GM18511 (cell line): ENCODE data around the gene LYPD1.

Experiments used
- ATAC-seq: cut with Tn5 transposase; IDR thresholded peaks from one replicate; pipeline ENCODE4 v1.9.1; 2021; ENCODE audit warnings: mild to moderate bottlenecking, moderate library complexity; ENCODE audit not compliant: unreplicated experiment

Gene LYPD1

GRCh38 chr2:132638313-132639040 is 31.5 kb downstream of the LYPD1 start:
- no peak for ATAC-seq

DNA sequence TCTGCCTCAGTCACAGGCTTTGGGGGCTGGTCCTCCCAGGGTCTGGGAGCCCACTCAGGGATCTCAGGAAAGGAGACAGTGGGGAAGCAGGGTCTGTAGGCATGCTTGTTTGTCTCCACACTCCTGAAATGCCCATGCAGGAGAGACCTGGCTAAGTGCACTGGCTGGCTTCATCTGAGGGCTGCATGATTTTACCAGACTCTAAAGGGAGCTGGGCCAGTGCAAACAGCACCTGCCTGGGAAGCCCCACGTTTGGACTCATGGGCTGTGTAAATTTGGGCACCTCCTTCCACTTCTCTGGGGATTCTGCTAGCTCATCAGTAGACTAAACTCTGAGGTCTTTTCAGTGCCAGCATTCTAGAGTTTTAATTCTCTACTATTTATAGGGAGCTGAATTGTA is 33.7 kb downstream of the LYPD1 start:
- ATAC-seq: no peak

DNA sequence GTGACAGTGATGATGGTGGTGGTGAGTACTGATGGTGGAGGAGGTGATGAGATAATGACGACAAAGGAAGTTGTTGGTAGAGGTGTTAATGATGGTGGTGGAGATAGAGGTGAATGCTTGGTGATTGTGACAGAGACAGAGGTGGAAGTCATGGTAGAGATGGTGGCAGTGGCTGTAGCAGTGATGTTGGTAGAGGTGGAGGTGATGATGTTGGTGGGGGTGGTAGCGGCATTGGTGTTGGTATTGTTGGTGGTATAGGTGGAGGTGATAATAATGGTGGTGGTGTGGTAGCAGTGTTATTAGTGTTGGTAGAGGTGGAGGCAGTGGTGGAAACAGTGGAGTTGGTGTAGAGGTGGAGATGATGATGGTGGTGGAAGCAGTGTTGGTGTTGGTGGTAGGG is 36.4 kb downstream of the LYPD1 start:
- no peak for ATAC-seq

DNA sequence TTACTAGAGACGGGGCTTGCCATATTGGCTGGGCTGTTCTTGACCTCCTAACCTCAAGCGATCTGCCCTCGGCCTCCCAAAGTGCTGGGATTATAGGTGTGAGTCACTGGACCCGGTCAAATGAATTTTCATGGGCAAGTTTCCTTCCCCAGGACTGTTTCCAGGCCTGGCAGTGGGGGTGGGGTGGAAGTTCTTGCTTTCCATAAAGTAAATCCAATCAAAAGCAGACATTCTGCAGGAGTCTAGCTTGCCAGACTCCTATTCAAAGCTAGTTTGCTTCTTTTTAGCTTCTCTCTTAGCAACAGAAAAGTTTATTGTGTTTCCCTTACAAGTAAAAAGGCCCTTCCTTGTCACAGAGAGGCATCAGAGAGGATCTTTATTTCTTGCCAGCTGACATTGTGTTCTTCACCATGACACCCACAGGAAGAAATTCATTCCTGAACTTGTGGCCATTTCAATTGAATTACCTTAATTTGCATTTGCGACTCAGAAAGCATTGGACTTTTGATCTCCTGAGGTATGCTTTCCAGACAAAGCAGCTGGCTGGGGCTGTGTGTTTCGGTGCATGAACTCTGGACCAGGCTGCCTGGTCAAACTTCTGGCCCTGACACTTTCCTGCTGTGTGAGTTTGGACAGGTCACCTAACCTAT is 37.9 kb downstream of the LYPD1 start:
- no peak for ATAC-seq

- no peak for ATAC-seq
Observed at GRCh38 chr2:132627536-132627935, 42.5 kb downstream of the LYPD1 start.

DNA sequence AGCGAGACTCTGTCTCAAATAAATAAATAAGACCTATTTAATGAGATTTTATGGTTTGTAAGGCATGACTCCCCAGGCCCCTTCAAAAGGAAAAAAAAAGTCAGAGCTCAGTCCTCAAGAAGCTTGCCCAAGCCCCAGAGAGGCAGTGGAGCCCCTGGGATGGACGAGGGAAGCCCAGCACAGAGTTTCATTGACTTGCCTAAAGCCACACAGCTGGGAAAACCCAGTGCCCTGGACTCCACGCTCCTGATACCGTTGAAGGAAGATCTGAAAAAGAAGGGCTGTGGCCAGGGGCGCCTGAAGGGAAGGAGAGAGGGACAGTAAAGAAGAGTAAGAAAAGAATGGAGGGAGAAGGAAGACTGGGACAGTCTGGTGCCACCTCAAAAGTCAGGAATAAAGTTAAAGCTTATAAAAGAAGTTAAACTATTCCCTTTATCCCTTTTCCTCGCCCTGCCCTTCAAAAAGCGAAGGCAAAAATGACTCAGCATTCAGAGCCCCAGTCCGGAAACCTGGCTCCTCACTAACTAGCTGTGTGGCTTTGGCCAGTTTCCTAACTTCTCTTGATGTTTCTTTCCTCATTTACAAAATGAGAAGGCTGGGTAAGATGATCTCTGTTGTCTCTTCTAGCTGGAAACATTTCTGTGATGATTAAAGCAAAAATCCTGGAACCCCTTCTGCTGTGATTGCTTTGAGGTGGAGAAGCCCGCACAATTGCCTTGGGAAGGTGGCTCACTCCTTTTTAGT is 46.7 kb downstream of the LYPD1 start:
- no peak for ATAC-seq

DNA sequence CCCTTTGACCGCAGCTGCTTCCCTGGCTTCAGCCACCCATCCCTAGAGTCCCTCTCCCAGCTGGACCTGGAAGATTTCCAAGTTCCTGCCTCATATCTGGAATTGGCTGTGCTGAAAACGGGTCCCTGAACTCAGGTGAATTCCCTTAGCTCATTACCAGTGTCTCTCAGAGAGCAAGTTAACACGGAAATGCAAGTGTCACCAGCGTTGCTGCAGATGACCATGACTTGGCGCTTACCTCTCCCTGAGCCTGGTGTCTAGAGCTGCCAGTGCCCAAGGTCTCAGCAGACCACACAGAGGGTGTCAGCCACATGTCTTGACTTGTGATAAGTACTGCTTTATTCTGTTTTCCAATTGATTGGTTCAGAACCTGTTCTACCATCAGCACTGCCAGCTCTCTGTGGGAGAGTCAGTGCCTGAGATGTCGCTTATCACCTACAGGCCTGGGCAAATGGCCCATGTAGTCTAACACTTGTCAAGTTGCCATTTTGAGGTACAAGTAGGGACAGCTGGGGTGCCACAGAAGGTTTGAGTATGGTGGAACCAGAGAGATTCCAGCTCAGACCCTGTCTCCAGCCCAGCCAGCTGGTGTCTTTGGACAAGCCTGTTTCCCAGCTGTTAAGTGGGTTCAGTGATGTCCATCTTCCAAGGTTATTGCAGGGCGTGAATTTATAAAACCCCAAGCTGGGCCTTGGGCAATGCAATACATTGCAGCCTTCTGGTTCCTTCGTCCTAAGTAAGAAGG is 48.7 kb downstream of the LYPD1 start:
- no peak for ATAC-seq

- no peak for ATAC-seq
Observed at GRCh38 chr2:132620115-132620514, 49.9 kb downstream of the LYPD1 start.

DNA sequence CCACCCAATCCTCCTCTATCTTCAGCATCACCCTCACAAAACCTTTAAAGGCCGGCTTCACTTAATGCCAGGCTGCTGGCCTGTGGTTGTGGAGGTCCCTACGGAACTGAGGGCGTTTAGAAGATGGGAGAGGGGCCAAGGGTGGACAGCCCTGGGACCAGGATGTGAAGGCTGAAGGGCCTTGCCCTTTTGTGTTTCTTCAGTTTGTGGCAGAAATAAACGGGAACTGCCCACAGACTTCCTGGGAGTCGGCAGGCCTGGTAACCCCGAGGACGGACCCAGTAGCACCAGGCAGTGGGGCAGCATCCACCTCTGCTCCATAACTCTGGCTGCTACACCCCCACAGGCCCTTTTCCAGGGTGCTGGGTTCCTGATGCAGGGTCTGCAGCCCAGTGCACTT is 51.3 kb downstream of the LYPD1 start:
- no peak for ATAC-seq

DNA sequence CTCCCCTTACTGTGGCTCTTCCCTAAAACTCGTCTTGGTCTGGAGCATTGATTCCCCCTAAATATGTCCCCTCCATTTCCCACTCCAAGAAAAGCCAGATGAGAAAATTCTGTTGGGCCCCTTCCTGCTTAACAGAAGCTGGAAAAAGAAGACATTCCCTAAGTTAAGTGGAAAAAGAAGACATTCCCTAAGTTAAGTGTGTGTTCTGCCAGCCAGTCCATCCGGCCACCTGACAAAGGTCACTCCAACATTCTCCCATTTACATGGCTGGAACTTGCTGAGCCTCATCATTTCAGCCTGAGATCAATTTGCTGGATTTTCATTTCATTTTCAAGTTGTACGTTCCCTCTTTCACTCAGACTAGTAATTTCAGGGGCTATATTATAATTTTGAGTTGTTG is 52.0 kb downstream of the LYPD1 start:
- no peak for ATAC-seq

DNA sequence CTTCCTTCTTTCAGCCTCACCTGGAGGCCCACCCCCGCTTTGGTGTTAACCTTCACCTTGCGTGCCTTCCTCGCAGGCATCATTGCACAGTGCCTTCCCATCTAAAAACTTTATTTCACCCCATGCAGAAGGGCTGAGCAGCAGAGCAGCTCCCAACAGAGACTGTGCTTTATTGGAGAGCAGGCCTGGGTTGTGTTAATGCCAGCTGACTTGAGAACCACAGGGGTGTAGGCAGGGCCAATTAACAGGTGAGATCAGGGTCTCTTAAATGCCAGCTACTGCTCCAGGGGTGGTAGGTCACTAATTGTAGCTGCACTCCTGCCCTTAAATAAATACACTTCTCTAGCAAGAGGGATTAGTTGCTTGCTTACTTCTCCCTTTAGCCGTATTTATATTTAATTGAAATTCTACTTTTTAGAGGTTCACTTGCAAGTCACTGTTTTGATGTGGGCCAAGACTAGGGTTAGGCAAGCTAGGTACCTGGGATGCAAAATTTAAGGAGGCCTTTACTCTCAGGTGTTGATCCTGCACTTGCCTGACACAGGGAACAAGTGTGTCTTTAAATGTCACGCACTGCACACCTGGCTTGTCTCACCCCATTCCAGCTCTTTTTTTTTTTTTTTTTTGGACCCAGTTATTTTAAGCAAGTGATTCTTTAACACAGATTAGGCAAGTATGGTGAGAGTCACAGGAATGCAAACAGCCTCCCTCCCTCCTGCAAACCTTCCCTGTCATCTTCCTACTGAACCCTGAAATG is 54.5 kb downstream of the LYPD1 start:
- ATAC-seq: no peak

DNA sequence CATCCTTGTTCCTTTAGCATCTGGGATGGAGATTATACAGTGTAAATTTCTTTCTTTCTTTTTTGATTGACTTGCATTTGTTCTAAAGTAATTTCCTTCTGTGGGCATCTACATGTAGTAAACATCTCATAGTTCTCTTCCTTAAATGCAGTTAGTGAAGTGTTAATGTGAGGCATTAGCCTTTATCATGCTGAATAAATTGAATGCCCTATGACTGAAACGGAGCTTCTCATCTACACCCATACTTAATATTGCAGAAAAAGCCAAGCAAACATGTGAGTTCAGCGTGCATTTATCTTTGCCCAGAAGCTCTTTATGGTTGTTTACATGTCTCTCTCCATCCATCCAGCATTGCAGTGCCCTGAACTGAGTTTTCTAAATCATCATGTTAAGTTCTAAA is 58.3 kb downstream of the LYPD1 start:
- ATAC-seq: no peak

DNA sequence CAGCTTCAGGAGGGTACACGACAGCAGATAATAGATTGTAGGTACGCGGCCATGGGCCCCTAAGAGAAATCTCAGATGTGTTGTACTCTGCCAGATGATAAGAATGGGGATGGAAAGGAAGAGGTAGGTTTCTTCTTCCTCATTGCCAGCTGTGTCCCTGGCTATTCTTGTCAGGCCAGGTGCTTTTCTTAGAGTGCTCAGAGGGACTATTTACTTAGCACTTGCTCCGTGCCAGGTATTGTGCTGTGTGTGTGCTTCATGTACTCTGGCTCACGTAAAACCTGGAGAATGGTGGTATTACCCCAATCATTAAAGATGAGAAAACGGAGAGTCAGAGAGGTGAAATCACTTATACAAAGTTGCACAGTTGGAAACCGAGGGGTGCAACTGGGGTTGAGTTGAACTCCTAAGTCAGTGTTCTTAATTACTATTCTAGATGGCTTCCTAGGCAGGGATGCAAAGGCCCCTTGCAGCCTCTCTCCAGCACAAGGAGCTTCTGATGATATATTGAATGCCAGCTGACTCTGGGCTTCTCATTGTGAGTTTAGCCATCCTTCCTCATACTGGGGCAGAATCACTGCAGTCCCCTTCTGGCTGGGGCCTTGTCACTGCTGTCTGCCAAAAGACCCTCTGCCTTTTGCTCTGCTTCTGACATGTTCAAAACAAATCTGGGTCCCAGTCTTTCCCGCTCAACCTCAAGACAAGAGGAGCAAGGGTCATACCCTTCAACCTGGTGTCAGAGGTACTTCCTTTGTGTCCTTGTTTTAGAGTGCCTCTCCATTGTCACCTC is 60.7 kb downstream of the LYPD1 start:
- ATAC-seq: no peak

DNA sequence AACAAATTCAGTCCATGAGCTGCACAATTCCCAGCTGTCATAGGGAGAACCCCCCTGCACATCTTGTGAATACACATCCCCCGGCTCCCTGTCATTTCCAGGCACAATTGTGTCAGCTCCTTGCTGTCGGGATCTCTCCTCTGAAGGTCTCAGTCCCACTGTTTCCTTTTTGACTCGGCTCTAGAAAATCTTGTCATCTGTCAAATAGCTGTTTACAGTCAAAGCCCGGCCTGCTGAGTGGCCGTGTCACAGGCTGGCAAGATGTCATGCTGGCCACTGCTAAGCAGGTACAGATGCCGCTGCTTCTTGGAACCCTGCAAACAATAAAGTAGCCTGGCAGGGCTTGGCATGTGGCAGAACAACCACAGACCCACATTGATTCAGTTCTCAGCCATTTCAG is 61.7 kb downstream of the LYPD1 start:
- ATAC-seq: no peak

GRCh38 chr2:132607426-132608090 is 62.4 kb downstream of the LYPD1 start:
- no peak for ATAC-seq

DNA sequence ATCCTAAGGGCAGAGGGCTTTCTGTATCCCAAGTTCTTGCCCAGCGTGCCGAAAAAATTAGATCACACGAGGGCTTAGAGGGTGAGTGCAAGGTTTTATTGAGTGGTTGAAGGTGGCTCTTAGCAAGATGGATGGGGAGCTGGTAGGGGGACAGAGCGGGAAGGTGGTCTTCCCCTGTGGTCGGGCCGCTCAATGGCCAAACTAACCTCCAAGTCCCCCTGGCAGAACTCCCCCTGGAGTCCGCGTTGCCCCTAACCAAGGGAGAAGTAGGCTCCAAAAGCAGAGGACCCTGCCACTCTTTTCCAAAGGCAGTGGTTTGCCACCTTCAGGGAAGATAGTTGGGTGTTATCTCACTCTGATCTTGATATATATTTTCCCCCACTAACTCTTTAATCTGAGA is 63.4 kb downstream of the LYPD1 start:
- ATAC-seq: no peak

DNA sequence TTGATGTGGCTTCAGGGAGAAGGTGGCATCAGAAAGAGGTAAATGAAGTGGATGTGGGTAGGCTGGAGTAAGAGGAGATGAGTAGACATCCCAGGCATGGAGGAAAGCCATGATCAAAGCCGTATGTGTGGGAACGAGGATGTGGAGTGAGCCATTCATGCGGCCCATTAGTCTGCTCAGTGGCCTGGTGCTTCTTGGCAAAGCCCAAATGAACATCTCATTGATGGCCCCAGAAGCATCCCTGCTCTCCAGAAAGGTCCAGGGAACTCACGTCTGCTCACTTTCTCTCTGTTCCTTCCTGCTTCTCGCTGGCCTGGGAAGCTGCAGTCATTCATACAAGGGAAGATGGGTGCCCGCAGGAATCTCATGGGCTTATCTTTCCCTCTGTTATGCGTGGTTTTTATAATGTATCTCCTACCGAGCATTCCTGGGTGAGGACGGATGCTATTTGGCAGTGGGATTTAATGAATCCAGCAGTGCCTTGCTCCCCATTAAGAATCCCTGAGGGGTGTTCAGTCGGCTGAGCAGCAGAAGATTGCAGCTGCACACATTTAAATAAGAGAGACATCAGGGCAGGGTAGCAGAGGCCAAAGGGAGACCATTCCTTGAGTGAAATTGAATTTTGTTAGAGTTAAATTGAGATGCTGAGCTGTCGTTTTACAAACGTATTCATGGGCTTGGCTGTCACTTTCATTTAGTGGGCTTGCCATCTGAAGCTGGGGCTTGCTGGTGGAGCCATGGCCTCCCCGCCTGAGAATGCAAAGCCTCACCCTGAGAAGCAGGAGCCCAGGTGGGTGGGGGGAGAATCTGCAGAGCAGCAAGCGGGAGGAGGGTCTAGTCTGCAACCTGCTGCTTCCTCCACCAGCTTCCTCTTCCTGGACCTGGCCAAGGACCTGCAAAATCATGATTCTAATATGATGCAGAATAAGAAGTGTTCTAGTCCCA is 64.5 kb downstream of the LYPD1 start:
- ATAC-seq: no peak

GRCh38 chr2:132604561-132604960 is 65.4 kb downstream of the LYPD1 start:
- no peak for ATAC-seq
